PFSK-1 (cell line): ENCODE results near the gene MEIS3.

Source experiments
- FOXP2 ChIP-seq: optimal IDR thresholded peaks from 2 replicates; pipeline ENCODE3; 2011; ENCODE audit warnings: borderline replicate concordance, control low read depth, inconsistent platforms; ENCODE audit not compliant: insufficient read depth; ENCODE audit errors: extremely low read length, extremely low read depth
- POLR2AphosphoS5 ChIP-seq: IDR thresholded peaks from 2 replicates; pipeline ENCODE4 v1.6.1; 2012; ENCODE audit warnings: low read depth, mild to moderate bottlenecking, control low read depth, low read length, moderate library complexity
- SIN3A ChIP-seq: IDR thresholded peaks from 2 replicates; pipeline ENCODE4 v1.6.1; 2012; ENCODE audit warnings: mild to moderate bottlenecking, low read length, moderate library complexity, borderline replicate concordance; ENCODE audit not compliant: insufficient read depth
- TAF1 ChIP-seq: IDR thresholded peaks from 2 replicates; pipeline ENCODE4 v1.6.1; 2012; ENCODE audit warnings: low read length, control low read depth, borderline replicate concordance; ENCODE audit not compliant: insufficient read depth
- TF ChIP-seq, protein P1 (sequence below), 2 experiments: IDR thresholded peaks; 2 replicates each; pipeline versions ENCODE4 v1.6.1 to v1.8.0; 2011 to 2012; ENCODE audit warnings: low read depth in 2 of 2, low read length in 2 of 2, control low read depth in 1 of 2, inconsistent platforms in 1 of 2, mild to moderate bottlenecking in 1 of 2, moderate library complexity in 1 of 2; ENCODE audit not compliant: insufficient read depth in 1 of 2

The MEIS3 gene

DNA sequence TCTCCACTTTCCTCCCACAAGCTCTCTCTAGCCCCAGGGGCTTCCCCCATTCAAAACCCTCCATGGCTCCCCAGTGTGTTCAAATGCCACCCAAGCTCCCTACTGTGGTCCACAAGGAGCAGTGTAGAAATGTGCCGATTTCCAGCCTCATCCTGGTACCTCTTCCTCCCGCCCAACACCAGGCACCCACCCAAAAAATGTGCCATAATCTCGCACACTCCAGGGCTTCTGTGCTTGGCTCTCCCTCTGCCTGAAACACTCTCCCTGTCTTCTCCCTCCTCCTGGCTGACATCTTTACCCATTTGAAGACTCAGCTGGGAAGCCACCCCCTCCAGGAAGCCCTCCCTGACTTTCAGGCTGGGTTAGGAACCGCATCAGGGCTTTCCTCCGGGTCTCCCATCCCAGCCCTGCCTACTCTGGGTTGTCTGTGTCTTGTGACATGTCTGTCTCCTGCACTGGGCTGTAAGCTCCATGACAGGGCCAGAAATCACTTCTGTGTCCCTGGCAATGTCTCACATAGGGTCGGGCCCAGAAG, 16.6 kb upstream of the MEIS3 start:
- TF ChIP-seq SIN3A (no peak), POLR2AphosphoS5 (no peak), TAF1 (no peak), FOXP2 (no peak)
- TF ChIP-seq, protein P1, sequence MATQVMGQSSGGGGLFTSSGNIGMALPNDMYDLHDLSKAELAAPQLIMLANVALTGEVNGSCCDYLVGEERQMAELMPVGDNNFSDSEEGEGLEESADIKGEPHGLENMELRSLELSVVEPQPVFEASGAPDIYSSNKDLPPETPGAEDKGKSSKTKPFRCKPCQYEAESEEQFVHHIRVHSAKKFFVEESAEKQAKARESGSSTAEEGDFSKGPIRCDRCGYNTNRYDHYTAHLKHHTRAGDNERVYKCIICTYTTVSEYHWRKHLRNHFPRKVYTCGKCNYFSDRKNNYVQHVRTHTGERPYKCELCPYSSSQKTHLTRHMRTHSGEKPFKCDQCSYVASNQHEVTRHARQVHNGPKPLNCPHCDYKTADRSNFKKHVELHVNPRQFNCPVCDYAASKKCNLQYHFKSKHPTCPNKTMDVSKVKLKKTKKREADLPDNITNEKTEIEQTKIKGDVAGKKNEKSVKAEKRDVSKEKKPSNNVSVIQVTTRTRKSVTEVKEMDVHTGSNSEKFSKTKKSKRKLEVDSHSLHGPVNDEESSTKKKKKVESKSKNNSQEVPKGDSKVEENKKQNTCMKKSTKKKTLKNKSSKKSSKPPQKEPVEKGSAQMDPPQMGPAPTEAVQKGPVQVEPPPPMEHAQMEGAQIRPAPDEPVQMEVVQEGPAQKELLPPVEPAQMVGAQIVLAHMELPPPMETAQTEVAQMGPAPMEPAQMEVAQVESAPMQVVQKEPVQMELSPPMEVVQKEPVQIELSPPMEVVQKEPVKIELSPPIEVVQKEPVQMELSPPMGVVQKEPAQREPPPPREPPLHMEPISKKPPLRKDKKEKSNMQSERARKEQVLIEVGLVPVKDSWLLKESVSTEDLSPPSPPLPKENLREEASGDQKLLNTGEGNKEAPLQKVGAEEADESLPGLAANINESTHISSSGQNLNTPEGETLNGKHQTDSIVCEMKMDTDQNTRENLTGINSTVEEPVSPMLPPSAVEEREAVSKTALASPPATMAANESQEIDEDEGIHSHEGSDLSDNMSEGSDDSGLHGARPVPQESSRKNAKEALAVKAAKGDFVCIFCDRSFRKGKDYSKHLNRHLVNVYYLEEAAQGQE (IDR thresholded peaks at IDR 0.05; ENCODE audit: insufficient read depth in 1 of 2, low read depth in 2 of 2, low read length in 2 of 2), result no peak

GRCh38 chr19:47435196-47435595, 15.9 kb upstream of the MEIS3 start:
- TF ChIP-seq, protein P1 (IDR thresholded peaks at IDR 0.05; ENCODE audit: insufficient read depth in 1 of 2, low read depth in 2 of 2, low read length in 2 of 2), result no peak
- TF ChIP-seq SIN3A (no peak), FOXP2 (no peak), POLR2AphosphoS5 (no peak), TAF1 (no peak)

DNA sequence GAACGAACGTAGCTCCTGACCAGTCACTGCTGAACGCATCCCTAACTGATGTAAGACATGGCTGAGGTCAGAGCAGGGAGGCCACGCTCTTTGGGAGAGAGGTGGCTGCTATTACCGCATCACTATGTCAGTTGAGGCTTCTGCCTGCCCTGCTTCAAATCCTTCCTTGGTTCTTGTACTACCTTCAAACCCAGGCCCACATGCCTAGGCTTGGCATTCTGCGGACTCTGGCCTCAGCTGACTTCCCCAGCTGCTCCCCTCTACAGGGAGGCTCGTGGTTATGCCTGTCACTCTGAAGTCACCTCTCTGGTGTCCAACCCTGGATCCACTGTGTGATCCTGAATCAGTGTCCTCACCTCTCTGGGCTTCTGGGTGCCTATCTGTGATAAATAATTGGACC, 14.8 kb upstream of the MEIS3 start:
- TF ChIP-seq, protein P1 (IDR thresholded peaks at IDR 0.05; ENCODE audit: insufficient read depth in 1 of 2, low read depth in 2 of 2, low read length in 2 of 2), result no peak
- no peak for TF ChIP-seq POLR2AphosphoS5
- no peak for TF ChIP-seq FOXP2
- no peak for TF ChIP-seq SIN3A
- no peak for TF ChIP-seq TAF1

- TF ChIP-seq, protein P1 (IDR thresholded peaks at IDR 0.05; ENCODE audit: insufficient read depth in 1 of 2, low read depth in 2 of 2, low read length in 2 of 2), result no peak
Measured at GRCh38 chr19:47433121-47433520, 13.8 kb upstream of the MEIS3 start.

GRCh38 chr19:47432499-47432898, 13.2 kb upstream of the MEIS3 start:
- TF ChIP-seq FOXP2 (no peak), TAF1 (no peak), POLR2AphosphoS5 (no peak), SIN3A (no peak)
- TF ChIP-seq, protein P1 (IDR thresholded peaks at IDR 0.05; ENCODE audit: insufficient read depth in 1 of 2, low read depth in 2 of 2, low read length in 2 of 2), result no peak
